GM23338 (cell line): Measurements from ENCODE around the gene TTLL3.
"Not testable (repeated sequence)": the region's sequence is repeated elsewhere in the genome, so short reads cannot be mapped to it uniquely, and the experiment has no call there.

Experiments
- CREB1 ChIP-seq: fragments of 250-450 bp; sonication (Bioruptor Pico); IDR thresholded peaks from 2 replicates; pipeline ENCODE4 v1.5.0; 2020; ENCODE audit warnings: low read depth, mild to moderate bottlenecking, moderate library complexity
- EZH2 ChIP-seq: fragments of 200-600 bp; sonication (generic); IDR thresholded peaks from one replicate; pipeline ENCODE4 v1.8.0; 2017; ENCODE audit warnings: antibody characterized with exemption, mild to moderate bottlenecking, low read depth; ENCODE audit not compliant: unreplicated experiment
- EZH2phosphoT487 ChIP-seq: fragments of 200-600 bp; sonication (generic); IDR thresholded peaks from one replicate; pipeline ENCODE4 v1.8.1; 2018; ENCODE audit warnings: antibody characterized with exemption; ENCODE audit not compliant: unreplicated experiment
- JUNB ChIP-seq: IDR thresholded peaks from one replicate; pipeline ENCODE4 v1.6.1; 2016; ENCODE audit warnings: antibody characterized with exemption; ENCODE audit not compliant: unreplicated experiment
- POLR2AphosphoS5 ChIP-seq: IDR thresholded peaks from 2 replicates; pipeline ENCODE4 v1.6.1; 2016; ENCODE audit warnings: antibody characterized with exemption, low read depth
- ZNF331 ChIP-seq: fragments of 250-450 bp; sonication (Bioruptor Pico); IDR thresholded peaks from 2 replicates; pipeline ENCODE4 v1.5.0; 2020; ENCODE audit warnings: low read depth, mild to moderate bottlenecking, moderate library complexity
- TF ChIP-seq, protein P1 (sequence below), 2 experiments: fragments of 200-600 bp in 1 of 2; sonication (generic) in 1 of 2; conservative IDR thresholded peaks; 2 replicates each; pipeline versions ENCODE4 v1.5.1 to v1.6.1; 2016 to 2017; ENCODE audit warnings: antibody characterized with exemption in 2 of 2, low read depth in 2 of 2, mild to moderate bottlenecking in 2 of 2, moderate library complexity in 1 of 2
- TF ChIP-seq, protein P2 (sequence below): IDR thresholded peaks from one replicate; pipeline ENCODE4 v1.6.1; 2018; ENCODE audit warnings: antibody characterized with exemption; ENCODE audit not compliant: unreplicated experiment

DNA sequence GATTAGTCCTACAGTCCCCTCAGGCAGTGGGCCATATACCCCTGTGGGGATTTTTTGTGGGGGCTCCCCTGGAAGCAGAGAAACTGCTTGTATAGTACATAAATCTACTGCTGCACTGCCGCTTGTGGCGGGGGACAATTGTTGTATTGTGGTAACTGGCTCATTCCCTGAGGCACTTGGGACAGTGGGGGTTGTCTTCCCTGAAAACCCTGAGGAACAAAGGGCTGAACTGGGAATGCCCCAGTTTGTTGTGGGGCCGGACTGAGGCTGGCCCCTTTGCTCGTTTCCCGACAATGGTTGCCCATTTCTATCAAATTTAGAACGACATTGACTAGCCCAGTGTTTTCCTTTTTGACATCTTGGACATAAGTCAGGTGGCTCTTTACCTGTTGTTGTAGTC is 41.3 kb downstream of the TTLL3 start:
- TF ChIP-seq, protein P1, sequence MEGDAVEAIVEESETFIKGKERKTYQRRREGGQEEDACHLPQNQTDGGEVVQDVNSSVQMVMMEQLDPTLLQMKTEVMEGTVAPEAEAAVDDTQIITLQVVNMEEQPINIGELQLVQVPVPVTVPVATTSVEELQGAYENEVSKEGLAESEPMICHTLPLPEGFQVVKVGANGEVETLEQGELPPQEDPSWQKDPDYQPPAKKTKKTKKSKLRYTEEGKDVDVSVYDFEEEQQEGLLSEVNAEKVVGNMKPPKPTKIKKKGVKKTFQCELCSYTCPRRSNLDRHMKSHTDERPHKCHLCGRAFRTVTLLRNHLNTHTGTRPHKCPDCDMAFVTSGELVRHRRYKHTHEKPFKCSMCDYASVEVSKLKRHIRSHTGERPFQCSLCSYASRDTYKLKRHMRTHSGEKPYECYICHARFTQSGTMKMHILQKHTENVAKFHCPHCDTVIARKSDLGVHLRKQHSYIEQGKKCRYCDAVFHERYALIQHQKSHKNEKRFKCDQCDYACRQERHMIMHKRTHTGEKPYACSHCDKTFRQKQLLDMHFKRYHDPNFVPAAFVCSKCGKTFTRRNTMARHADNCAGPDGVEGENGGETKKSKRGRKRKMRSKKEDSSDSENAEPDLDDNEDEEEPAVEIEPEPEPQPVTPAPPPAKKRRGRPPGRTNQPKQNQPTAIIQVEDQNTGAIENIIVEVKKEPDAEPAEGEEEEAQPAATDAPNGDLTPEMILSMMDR (conservative IDR thresholded peaks at IDR 0.05; ENCODE audit: low read depth in 2 of 2), result not testable (repeated sequence)
- TF ChIP-seq EZH2phosphoT487; EZH2; POLR2AphosphoS5; ZNF331 (CRISPR knock-in tag); CREB1 (CRISPR knock-in tag); JUNB: not testable (repeated sequence)
- TF ChIP-seq, protein P2, sequence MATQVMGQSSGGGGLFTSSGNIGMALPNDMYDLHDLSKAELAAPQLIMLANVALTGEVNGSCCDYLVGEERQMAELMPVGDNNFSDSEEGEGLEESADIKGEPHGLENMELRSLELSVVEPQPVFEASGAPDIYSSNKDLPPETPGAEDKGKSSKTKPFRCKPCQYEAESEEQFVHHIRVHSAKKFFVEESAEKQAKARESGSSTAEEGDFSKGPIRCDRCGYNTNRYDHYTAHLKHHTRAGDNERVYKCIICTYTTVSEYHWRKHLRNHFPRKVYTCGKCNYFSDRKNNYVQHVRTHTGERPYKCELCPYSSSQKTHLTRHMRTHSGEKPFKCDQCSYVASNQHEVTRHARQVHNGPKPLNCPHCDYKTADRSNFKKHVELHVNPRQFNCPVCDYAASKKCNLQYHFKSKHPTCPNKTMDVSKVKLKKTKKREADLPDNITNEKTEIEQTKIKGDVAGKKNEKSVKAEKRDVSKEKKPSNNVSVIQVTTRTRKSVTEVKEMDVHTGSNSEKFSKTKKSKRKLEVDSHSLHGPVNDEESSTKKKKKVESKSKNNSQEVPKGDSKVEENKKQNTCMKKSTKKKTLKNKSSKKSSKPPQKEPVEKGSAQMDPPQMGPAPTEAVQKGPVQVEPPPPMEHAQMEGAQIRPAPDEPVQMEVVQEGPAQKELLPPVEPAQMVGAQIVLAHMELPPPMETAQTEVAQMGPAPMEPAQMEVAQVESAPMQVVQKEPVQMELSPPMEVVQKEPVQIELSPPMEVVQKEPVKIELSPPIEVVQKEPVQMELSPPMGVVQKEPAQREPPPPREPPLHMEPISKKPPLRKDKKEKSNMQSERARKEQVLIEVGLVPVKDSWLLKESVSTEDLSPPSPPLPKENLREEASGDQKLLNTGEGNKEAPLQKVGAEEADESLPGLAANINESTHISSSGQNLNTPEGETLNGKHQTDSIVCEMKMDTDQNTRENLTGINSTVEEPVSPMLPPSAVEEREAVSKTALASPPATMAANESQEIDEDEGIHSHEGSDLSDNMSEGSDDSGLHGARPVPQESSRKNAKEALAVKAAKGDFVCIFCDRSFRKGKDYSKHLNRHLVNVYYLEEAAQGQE, result not testable (repeated sequence)
